Activated CD8-positive, alpha-beta memory T cell treated with anti-CD3 and anti-CD28 coated beads, Interleukin-2, amount 10 ng/mL, durations not matched to agents 7 days and 5 days (primary cell): ENCODE measurements around the gene ARL5A. TPM values are rescaled to one million over a fixed set of nuclear protein-coding genes. Genes with fewer than 3 reads are reported as not detected.
A peak's percentile ranks its signal among the peaks of the same experiment; 100 is the strongest.

Source experiments
- ATAC-seq: fragments of 150-1000 bp; cut with Tn5 transposase; one replicate; pipeline ENCODE4 v1.10.0; 2021; ENCODE audit warnings: moderate library complexity
- CTCF ChIA-PET: fragments of 350-600 bp; sonication (Branson Sonifier 250); formaldehyde crosslinking; loops from one replicate; lab custom pipeline; 2021; ENCODE audit warnings: antibody characterized with exemption; lab: Charles Lee
- DNase-seq: peaks from one replicate; pipeline ENCODE4 v3.0.0-alpha.2; 2020
- H3K27ac Mint-ChIP-seq: one replicate; pipeline ENCODE4 v1.8.0; 2021; ENCODE audit warnings: mild to moderate bottlenecking, mixed read lengths
- H3K27me3 Mint-ChIP-seq: one replicate; pipeline ENCODE4 v1.8.0; 2021; ENCODE audit warnings: mixed read lengths
- H3K36me3 Mint-ChIP-seq: one replicate; pipeline ENCODE4 v1.8.0; 2021; ENCODE audit warnings: mild to moderate bottlenecking, mixed read lengths
- H3K4me1 Mint-ChIP-seq: one replicate; pipeline ENCODE4 v1.8.0; 2021; ENCODE audit warnings: mixed read lengths
- H3K4me3 Mint-ChIP-seq: one replicate; pipeline ENCODE4 v1.8.0; 2021; ENCODE audit warnings: mild to moderate bottlenecking, moderate library complexity, mixed read lengths
- H3K9me3 Mint-ChIP-seq: one replicate; pipeline ENCODE4 v1.8.0; 2022; ENCODE audit warnings: low read depth, mixed read lengths
- total RNA-seq, 2 experiments: library from RNA; stranded (reverse); gene quantifications; one replicate each; pipeline ENCODE4 v1.2.3, GENCODE V29; 2021

ARL5A gene
- total RNA-seq, 2 experiments from 2014 or later, result 45.3 to 46.6 TPM

DNA sequence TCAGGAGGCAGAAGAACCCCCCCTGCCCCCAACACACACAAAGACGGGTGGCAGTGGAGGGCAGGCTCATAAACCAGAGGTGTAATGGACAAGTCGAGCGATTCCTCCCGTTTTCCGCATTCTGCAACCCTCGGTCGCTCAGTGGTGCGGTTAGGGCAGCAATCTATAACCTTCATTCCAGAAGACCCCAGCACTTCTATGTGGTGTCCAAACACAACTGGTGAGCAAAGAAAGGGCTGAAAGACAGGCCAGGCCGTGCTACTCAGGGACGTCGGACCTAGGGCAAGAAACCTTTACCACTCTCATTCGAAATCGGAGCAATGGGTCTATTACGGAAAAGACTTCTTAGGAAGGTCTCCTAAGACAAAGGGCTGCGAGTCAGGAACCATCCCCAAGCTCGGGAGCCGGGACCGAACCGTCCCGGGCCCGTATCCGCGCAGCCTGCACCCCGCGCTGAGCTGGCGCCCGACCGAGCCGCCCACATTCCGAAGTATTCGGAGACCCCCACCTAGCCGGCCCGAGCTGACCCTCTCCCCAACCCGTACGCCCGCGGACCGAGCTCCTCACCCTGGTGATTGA lies 568 bp downstream of the ARL5A start:
- H3K4me1 Mint-ChIP-seq, result peaks cover 41% of the 10 kb centered on the region
- H3K36me3 Mint-ChIP-seq, result peaks cover 3% of the 10 kb centered on the region
- peak overlapping the region; percentile 98 for H3K4me3 Mint-ChIP-seq
- H3K27ac Mint-ChIP-seq, result peak overlapping the region; percentile 89
- H3K27me3 Mint-ChIP-seq, result no peaks in the 10 kb centered on the region
- peak; percentile 55 for DNase-seq
- peak; percentile 38 for ATAC-seq
- no peaks in the 10 kb centered on the region for H3K9me3 Mint-ChIP-seq
- CTCF ChIA-PET, result interaction anchor here (0.9 to 1.4 kb wide), 3 partner anchors 9 to 174 kb away, joined by 3 to 5 read pairs (median 3); no protein-coding TSS in a partner anchor

DNA sequence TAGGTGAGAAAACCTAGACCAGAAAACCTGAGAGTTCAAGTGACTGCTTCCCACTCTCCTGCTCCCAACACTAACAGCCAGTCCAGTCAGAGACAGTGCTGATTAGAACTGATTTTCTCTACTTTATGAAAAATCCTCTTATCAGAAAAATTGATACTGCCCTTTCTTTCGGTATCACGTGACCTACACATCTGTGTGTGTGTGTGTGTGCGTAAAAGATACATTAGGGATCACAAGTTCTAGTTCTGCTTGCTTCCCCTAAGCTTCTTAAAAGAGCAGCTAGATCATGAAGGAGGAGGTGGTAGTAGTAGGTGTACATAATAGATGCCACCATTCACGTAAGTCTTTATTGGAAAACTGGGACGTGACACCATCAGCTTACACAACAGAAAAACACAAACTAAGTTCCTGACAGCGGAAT lies 1.5 kb downstream of the ARL5A start:
- H3K4me1 Mint-ChIP-seq, result peaks cover 47% of the 10 kb centered on the region
- H3K4me3 Mint-ChIP-seq, result peak overlapping the region; percentile 98
- no peaks in the 10 kb centered on the region for H3K27me3 Mint-ChIP-seq
- no peak for ATAC-seq
- no peak for DNase-seq
- CTCF ChIA-PET, result interaction anchor here (1.1 to 1.4 kb wide), 4 partner anchors 16 to 200 kb away, joined by 3 read pairs; no protein-coding TSS in a partner anchor
- H3K36me3 Mint-ChIP-seq, result peaks cover 6% of the 10 kb centered on the region
- peak overlapping the region; percentile 89 for H3K27ac Mint-ChIP-seq
- H3K9me3 Mint-ChIP-seq, result no peaks in the 10 kb centered on the region

GRCh38 chr2:151824886-151825285 lies 3.3 kb downstream of the ARL5A start:
- H3K36me3 Mint-ChIP-seq, result peaks cover 14% of the 10 kb centered on the region
- H3K9me3 Mint-ChIP-seq, result no peaks in the 10 kb centered on the region
- H3K27me3 Mint-ChIP-seq, result no peaks in the 10 kb centered on the region
- ATAC-seq (no peak), DNase-seq (no peak)
- peaks cover 61% of the 10 kb centered on the region for H3K4me1 Mint-ChIP-seq
- CTCF ChIA-PET, result interaction anchor here (1.0 kb wide), 1 partner anchor 155 kb away, joined by 3 read pairs; no protein-coding TSS in a partner anchor
- no peak overlapping the region for H3K4me3 Mint-ChIP-seq
- H3K27ac Mint-ChIP-seq, result no peak overlapping the region

DNA sequence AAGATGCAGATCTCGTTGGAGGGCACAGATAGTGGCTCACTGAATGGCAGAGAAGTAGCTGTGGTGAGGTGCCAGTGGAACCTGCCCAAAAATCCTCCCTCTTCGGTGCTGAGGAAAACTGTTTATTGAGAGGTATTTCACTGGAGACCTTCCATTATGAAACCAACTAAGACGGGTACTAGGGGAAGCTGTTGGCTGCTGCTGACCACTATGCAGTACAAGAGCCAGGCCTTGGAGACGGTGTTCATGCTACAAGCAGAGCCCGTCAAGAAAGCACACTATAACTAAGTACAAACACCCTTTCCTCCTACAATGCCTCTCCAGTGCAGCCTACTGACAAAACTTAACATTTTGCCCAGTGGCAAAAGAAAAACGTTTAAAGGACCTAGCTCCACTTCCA lies 4.6 kb downstream of the ARL5A start:
- CTCF ChIA-PET, result no interaction called here
- H3K27me3 Mint-ChIP-seq, result no peaks in the 10 kb centered on the region
- H3K27ac Mint-ChIP-seq, result no peak overlapping the region
- DNase-seq (no peak), ATAC-seq (no peak)
- H3K9me3 Mint-ChIP-seq, result no peaks in the 10 kb centered on the region
- peaks cover 14% of the 10 kb centered on the region for H3K36me3 Mint-ChIP-seq
- H3K4me1 Mint-ChIP-seq, result peaks cover 60% of the 10 kb centered on the region
- H3K4me3 Mint-ChIP-seq, result no peak overlapping the region

DNA sequence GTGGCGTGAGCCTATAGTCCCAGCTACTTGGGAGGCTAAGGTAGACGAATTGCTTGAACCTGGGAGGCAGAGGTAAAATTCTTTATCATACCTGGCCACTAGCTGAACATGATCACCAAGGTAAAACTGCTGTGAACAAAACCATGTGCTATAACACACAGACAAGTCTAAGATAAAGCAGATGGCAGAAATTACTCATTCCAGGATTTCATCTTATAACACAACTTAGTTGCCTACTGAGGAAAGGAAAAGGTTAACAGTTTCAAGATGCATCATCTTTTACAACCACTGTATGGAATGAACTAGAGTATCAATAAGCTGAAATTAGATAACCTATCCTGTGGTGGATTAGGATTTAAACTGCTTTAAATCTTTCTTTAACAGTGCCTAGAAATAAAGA lies 8.3 kb downstream of the ARL5A start:
- Mint-ChIP-seq H3K27ac (no peak overlapping the region), H3K4me1 (peaks cover 35% of the 10 kb centered on the region)
- CTCF ChIA-PET, result no interaction called here

DNA sequence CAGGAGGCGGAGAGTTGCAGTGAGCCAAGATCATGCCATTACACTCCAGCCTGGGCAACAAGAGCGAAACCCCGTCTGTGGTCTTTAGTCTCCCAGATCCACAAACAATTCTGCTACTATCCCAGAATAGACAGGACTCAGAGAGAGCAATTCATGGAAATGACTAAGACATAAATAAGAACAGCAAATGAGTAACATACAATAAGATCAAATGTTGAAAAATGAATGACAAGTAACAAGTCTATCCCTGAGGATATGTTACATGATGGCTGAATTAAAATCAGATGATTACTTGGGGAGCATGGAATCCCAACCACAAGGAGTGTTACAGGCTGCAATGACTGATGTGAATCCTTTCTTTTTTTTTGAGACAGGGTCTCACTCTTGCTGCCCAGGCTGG lies 10.3 kb downstream of the ARL5A start:
- no peak for ATAC-seq
- H3K4me3 Mint-ChIP-seq, result no peak overlapping the region
- H3K4me1 Mint-ChIP-seq, result peaks cover 25% of the 10 kb centered on the region
- H3K9me3 Mint-ChIP-seq, result no peaks in the 10 kb centered on the region
- no peaks in the 10 kb centered on the region for H3K27me3 Mint-ChIP-seq
- CTCF ChIA-PET, result no interaction called here
- no peak overlapping the region for H3K27ac Mint-ChIP-seq
- H3K36me3 Mint-ChIP-seq, result peaks cover 29% of the 10 kb centered on the region
- DNase-seq, result no peak

More for the DNA sequence above, 8.3 kb downstream of the ARL5A start:
- no peak overlapping the region for H3K4me3 Mint-ChIP-seq
- DNase-seq (no peak), ATAC-seq (peak; percentile 83)
- H3K9me3 Mint-ChIP-seq, result no peaks in the 10 kb centered on the region
- H3K36me3 Mint-ChIP-seq, result peaks cover 24% of the 10 kb centered on the region
- H3K27me3 Mint-ChIP-seq, result no peaks in the 10 kb centered on the region

DNA sequence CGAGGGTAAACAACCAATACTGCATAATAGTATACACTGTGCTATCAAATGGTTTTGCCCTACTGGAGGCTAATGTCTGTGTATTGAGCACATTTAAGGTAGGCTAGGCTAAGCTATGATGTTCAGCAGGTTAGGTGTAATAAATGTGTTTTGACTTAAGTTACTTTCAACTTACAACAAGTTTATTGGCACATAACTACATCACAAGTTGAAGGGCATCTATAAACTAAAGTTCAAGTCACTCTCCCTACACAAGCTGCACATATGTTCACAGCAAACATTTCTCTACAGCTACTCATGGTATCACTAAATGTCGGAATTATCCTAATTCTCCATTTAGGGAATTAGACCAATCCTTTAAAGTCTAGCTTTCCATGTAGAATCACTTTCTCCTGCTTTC lies 11.4 kb downstream of the ARL5A start:
- ATAC-seq (no peak), DNase-seq (no peak)
- H3K9me3 Mint-ChIP-seq, result no peaks in the 10 kb centered on the region
- peaks cover 16% of the 10 kb centered on the region for H3K4me1 Mint-ChIP-seq
- H3K4me3 Mint-ChIP-seq, result no peak overlapping the region
- no peaks in the 10 kb centered on the region for H3K27me3 Mint-ChIP-seq
- peaks cover 31% of the 10 kb centered on the region for H3K36me3 Mint-ChIP-seq
- no peak overlapping the region for H3K27ac Mint-ChIP-seq
- CTCF ChIA-PET, result no interaction called here

DNA sequence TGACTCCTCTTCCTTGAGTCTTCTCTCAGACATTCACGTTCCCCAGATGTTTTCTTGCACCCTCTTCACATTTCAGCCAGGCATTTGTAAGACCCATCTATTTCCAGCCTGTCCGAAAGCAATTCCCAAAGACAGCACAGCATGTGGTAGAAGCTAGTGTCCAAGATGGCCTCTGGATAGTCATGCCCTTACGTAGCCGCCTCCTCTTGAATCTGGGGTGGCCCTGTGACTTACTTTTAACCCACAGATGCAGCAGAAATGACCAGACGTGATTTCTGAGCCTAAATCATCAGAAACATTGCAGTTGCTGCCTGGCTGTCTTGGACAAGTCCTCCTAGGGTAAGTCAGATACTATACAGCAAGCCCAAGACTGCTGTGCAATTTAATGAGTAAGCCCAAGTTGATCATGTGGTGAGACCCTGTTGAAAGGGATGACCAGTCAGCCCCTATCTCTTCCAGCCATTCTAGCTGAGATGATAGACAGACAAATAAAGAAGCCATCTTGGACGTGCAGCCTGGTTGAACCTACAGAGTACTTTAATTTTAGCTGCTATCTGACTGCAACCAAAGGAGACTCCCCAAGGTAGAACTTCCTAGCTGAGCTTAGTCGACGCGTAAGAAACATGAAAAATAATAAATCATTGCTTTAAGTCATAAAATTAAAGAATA lies 12.3 kb downstream of the ARL5A start:
- peaks cover 11% of the 10 kb centered on the region for H3K4me1 Mint-ChIP-seq
- H3K27ac Mint-ChIP-seq, result no peak overlapping the region
- no peak overlapping the region for H3K4me3 Mint-ChIP-seq
- ATAC-seq, result no peak
- no peaks in the 10 kb centered on the region for H3K27me3 Mint-ChIP-seq
- H3K9me3 Mint-ChIP-seq, result no peaks in the 10 kb centered on the region
- peaks cover 32% of the 10 kb centered on the region for H3K36me3 Mint-ChIP-seq
- DNase-seq, result no peak
- CTCF ChIA-PET, result no interaction called here

- H3K4me1 Mint-ChIP-seq, result no peaks in the 10 kb centered on the region
- no peak overlapping the region for H3K4me3 Mint-ChIP-seq
- ATAC-seq (no peak), DNase-seq (no peak)
- no peaks in the 10 kb centered on the region for H3K9me3 Mint-ChIP-seq
- H3K27ac Mint-ChIP-seq, result no peak overlapping the region
- no peaks in the 10 kb centered on the region for H3K27me3 Mint-ChIP-seq
- H3K36me3 Mint-ChIP-seq, result peaks cover 28% of the 10 kb centered on the region
- CTCF ChIA-PET, result interaction anchor here (0.8 kb wide), 1 partner anchor 16 kb away, joined by 3 read pairs; no protein-coding TSS in a partner anchor
Measured at GRCh38 chr2:151810489-151810888, 17.7 kb downstream of the ARL5A start.

- no peak for DNase-seq
- no peaks in the 10 kb centered on the region for H3K27me3 Mint-ChIP-seq
- no peak overlapping the region for H3K27ac Mint-ChIP-seq
- H3K4me3 Mint-ChIP-seq, result no peak overlapping the region
- CTCF ChIA-PET, result no interaction called here
- no peaks in the 10 kb centered on the region for H3K4me1 Mint-ChIP-seq
- ATAC-seq, result no peak
- H3K9me3 Mint-ChIP-seq, result no peaks in the 10 kb centered on the region
- H3K36me3 Mint-ChIP-seq, result peaks cover 25% of the 10 kb centered on the region
Measured at GRCh38 chr2:151809073-151809383, 19.2 kb downstream of the ARL5A start.

GRCh38 chr2:151808258-151809072 lies 19.8 kb downstream of the ARL5A start:
- Mint-ChIP-seq H3K4me3 (no peak overlapping the region), H3K27me3 (no peaks in the 10 kb centered on the region), H3K27ac (no peak overlapping the region), H3K36me3 (peaks cover 26% of the 10 kb centered on the region), H3K9me3 (no peaks in the 10 kb centered on the region), H3K4me1 (no peaks in the 10 kb centered on the region)
- DNase-seq (no peak), ATAC-seq (no peak)
- CTCF ChIA-PET, result interaction anchor here (1.3 kb wide), 1 partner anchor 18 kb away, joined by 3 read pairs; no protein-coding TSS in a partner anchor

DNA sequence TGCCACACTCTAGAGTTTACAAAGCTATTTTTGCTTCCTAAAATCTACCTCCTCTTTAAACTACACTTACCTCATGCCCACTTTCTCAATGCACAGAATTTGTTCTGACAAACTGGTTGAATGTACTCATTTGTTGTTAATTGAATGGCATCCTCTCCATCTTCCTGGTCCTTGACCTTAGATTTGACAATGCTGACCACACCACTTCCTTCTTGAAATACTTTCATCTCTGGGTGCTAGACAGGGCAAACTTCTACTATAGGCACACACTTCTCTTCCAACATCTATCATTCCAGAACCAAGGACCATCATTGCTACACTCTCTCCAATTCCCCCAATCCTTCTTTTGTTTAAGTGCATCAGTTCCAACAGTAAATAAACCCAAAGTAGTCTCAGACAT lies 22.3 kb downstream of the ARL5A start:
- H3K36me3 Mint-ChIP-seq, result peaks cover 25% of the 10 kb centered on the region
- no peak overlapping the region for H3K27ac Mint-ChIP-seq
- H3K9me3 Mint-ChIP-seq, result no peaks in the 10 kb centered on the region
- DNase-seq (no peak), ATAC-seq (peak; percentile 55)
- no peak overlapping the region for H3K4me3 Mint-ChIP-seq
- H3K27me3 Mint-ChIP-seq, result no peaks in the 10 kb centered on the region
- H3K4me1 Mint-ChIP-seq, result peaks cover 2% of the 10 kb centered on the region
- CTCF ChIA-PET, result interaction anchor here (1.1 to 1.9 kb wide), 2 partner anchors 20 to 67 kb away, joined by 3 to 5 read pairs; no protein-coding TSS in a partner anchor

DNA sequence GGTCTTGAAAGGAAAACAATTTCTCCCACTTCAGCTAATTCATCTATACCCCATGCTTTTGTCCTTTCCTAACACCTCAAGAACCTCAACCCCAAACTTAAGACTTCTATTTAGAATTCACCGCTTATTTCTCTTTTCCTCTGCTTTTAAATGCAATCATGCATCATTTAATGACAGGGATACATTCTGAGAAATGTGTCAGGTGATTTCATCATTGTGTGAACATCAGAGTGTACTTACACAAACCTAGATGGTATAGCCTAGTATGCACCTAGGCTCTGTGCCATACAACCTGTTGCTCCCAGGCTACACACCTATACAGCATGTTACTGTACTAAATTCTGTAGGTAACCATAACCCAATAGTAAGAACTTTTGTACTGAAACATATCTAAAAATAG lies 22.9 kb downstream of the ARL5A start:
- Mint-ChIP-seq H3K4me3 (no peak overlapping the region), H3K27me3 (no peaks in the 10 kb centered on the region), H3K27ac (no peak overlapping the region), H3K9me3 (no peaks in the 10 kb centered on the region), H3K4me1 (peaks cover 2% of the 10 kb centered on the region), H3K36me3 (peaks cover 22% of the 10 kb centered on the region)
- no peak for DNase-seq
- ATAC-seq, result no peak
- CTCF ChIA-PET, result no interaction called here
